Measurements from ENCODE around the gene BATF.

The BATF gene

GRCh38 chr14:75521415-75522199, 662 bp upstream of the BATF start:
- no peak overlapping the region for H3K9ac ChIP-seq (ENCODE audit: insufficient read length)
- no peak overlapping the region for H3K27ac ChIP-seq
- no peak overlapping the region for H3K4me3 ChIP-seq
- no peaks in the 10 kb centered on the region for H3K36me3 ChIP-seq (ENCODE audit: insufficient read depth, low read length)
- H3K9me3 ChIP-seq (ENCODE audit: low read depth, low read length) = no peaks in the 10 kb centered on the region
- no peak for TF ChIP-seq EZH2 (IDR thresholded peaks at IDR 0.05)
- TF ChIP-seq POLR2AphosphoS5 (IDR thresholded peaks at IDR 0.05; ENCODE audit: borderline replicate concordance, low read depth, low read length) = no peak
- no peak for TF ChIP-seq FOXP2 (optimal IDR thresholded peaks at IDR 0.05; ENCODE audit: control extremely low read depth, extremely low read length, insufficient read depth)
- DNase-seq (ENCODE audit: low read depth, low spot score) = no peak

- Histone ChIP-seq H3K9ac (ENCODE audit: insufficient read length) (no peak overlapping the region), H3K4me3 (no peak overlapping the region), H3K36me3 (ENCODE audit: insufficient read depth, low read length) (no peaks in the 10 kb centered on the region), H3K9me3 (ENCODE audit: low read depth, low read length) (no peaks in the 10 kb centered on the region), H3K27ac (no peak overlapping the region)
- TF ChIP-seq EZH2 (IDR thresholded peaks at IDR 0.05) (no peak), POLR2AphosphoS5 (IDR thresholded peaks at IDR 0.05; ENCODE audit: borderline replicate concordance, low read depth, low read length) (no peak), FOXP2 (optimal IDR thresholded peaks at IDR 0.05; ENCODE audit: control extremely low read depth, extremely low read length, insufficient read depth) (no peak)
- DNase-seq (ENCODE audit: low read depth, low spot score) = no peak
Observed at GRCh38 chr14:75522983-75523318, 682 bp downstream of the BATF start.

GRCh38 chr14:75523771-75524171, 1.5 kb downstream of the BATF start:
- Histone ChIP-seq H3K9me3 (ENCODE audit: low read depth, low read length) (no peaks in the 10 kb centered on the region), H3K9ac (ENCODE audit: insufficient read length) (no peak overlapping the region), H3K27ac (no peak overlapping the region), H3K4me3 (no peak overlapping the region), H3K36me3 (ENCODE audit: insufficient read depth, low read length) (no peaks in the 10 kb centered on the region)
- no peak for TF ChIP-seq EZH2 (IDR thresholded peaks at IDR 0.05)
- no peak for TF ChIP-seq FOXP2 (optimal IDR thresholded peaks at IDR 0.05; ENCODE audit: control extremely low read depth, extremely low read length, insufficient read depth)
- no peak for TF ChIP-seq POLR2AphosphoS5 (IDR thresholded peaks at IDR 0.05; ENCODE audit: borderline replicate concordance, low read depth, low read length)
- no peak for DNase-seq (ENCODE audit: low read depth, low spot score)

- Histone ChIP-seq H3K4me3 (no peak overlapping the region), H3K36me3 (ENCODE audit: insufficient read depth, low read length) (no peaks in the 10 kb centered on the region), H3K9me3 (ENCODE audit: low read depth, low read length) (no peaks in the 10 kb centered on the region), H3K27ac (no peak overlapping the region), H3K9ac (ENCODE audit: insufficient read length) (no peak overlapping the region)
- DNase-seq (ENCODE audit: low read depth, low spot score) = no peak
- TF ChIP-seq FOXP2 (optimal IDR thresholded peaks at IDR 0.05; ENCODE audit: control extremely low read depth, extremely low read length, insufficient read depth) (no peak), POLR2AphosphoS5 (IDR thresholded peaks at IDR 0.05; ENCODE audit: borderline replicate concordance, low read depth, low read length) (no peak), EZH2 (IDR thresholded peaks at IDR 0.05) (no peak)
Observed at GRCh38 chr14:75525969-75526368, 3.7 kb downstream of the BATF start.

GRCh38 chr14:75527449-75528163, 5.3 kb downstream of the BATF start:
- no peak for DNase-seq (ENCODE audit: low read depth, low spot score)
- TF ChIP-seq EZH2 (IDR thresholded peaks at IDR 0.05) = no peak
- TF ChIP-seq POLR2AphosphoS5 (IDR thresholded peaks at IDR 0.05; ENCODE audit: borderline replicate concordance, low read depth, low read length) = no peak
- no peak for TF ChIP-seq FOXP2 (optimal IDR thresholded peaks at IDR 0.05; ENCODE audit: control extremely low read depth, extremely low read length, insufficient read depth)
- Histone ChIP-seq H3K4me3 (no peak overlapping the region), H3K27ac (no peak overlapping the region), H3K9ac (ENCODE audit: insufficient read length) (no peak overlapping the region), H3K36me3 (ENCODE audit: insufficient read depth, low read length) (no peaks in the 10 kb centered on the region), H3K9me3 (ENCODE audit: low read depth, low read length) (no peaks in the 10 kb centered on the region)

GRCh38 chr14:75531256-75531655, 9.0 kb downstream of the BATF start:
- Histone ChIP-seq H3K4me3 (no peak overlapping the region), H3K9ac (ENCODE audit: insufficient read length) (no peak overlapping the region), H3K9me3 (ENCODE audit: low read depth, low read length) (no peaks in the 10 kb centered on the region), H3K36me3 (ENCODE audit: insufficient read depth, low read length) (no peaks in the 10 kb centered on the region), H3K27ac (no peak overlapping the region)
- no peak for DNase-seq (ENCODE audit: low read depth, low spot score)
- TF ChIP-seq POLR2AphosphoS5 (IDR thresholded peaks at IDR 0.05; ENCODE audit: borderline replicate concordance, low read depth, low read length) (no peak), FOXP2 (optimal IDR thresholded peaks at IDR 0.05; ENCODE audit: control extremely low read depth, extremely low read length, insufficient read depth) (no peak), EZH2 (IDR thresholded peaks at IDR 0.05) (no peak)

GRCh38 chr14:75531660-75532317, 9.5 kb downstream of the BATF start:
- no peak overlapping the region for H3K4me3 ChIP-seq
- no peak overlapping the region for H3K9ac ChIP-seq (ENCODE audit: insufficient read length)
- no peaks in the 10 kb centered on the region for H3K36me3 ChIP-seq (ENCODE audit: insufficient read depth, low read length)
- TF ChIP-seq FOXP2 (optimal IDR thresholded peaks at IDR 0.05; ENCODE audit: control extremely low read depth, extremely low read length, insufficient read depth) = no peak
- TF ChIP-seq POLR2AphosphoS5 (IDR thresholded peaks at IDR 0.05; ENCODE audit: borderline replicate concordance, low read depth, low read length) = no peak
- no peak for TF ChIP-seq EZH2 (IDR thresholded peaks at IDR 0.05)
- H3K27ac ChIP-seq = no peak overlapping the region
- no peaks in the 10 kb centered on the region for H3K9me3 ChIP-seq (ENCODE audit: low read depth, low read length)
- no peak for DNase-seq (ENCODE audit: low read depth, low spot score)

- H3K4me3 ChIP-seq = no peak overlapping the region
- H3K9ac ChIP-seq (ENCODE audit: insufficient read length) = no peak overlapping the region
- H3K36me3 ChIP-seq (ENCODE audit: insufficient read depth, low read length) = no peaks in the 10 kb centered on the region
- TF ChIP-seq FOXP2 (optimal IDR thresholded peaks at IDR 0.05; ENCODE audit: control extremely low read depth, extremely low read length, insufficient read depth) = no peak
- TF ChIP-seq POLR2AphosphoS5 (IDR thresholded peaks at IDR 0.05; ENCODE audit: borderline replicate concordance, low read depth, low read length) = no peak
- no peak for TF ChIP-seq EZH2 (IDR thresholded peaks at IDR 0.05)
- no peaks in the 10 kb centered on the region for H3K9me3 ChIP-seq (ENCODE audit: low read depth, low read length)
- no peak overlapping the region for H3K27ac ChIP-seq
- DNase-seq (ENCODE audit: low read depth, low spot score) = no peak
Observed at GRCh38 chr14:75533791-75534555, 11.7 kb downstream of the BATF start.

All from SK-N-MC (cell line).